BLaER1 treated with 17β-estradiol and CSF1 and Interleukin-3, amounts not matched to agents 10 nM and 100 nM (cell line): Measurements from ENCODE around the gene SMYD5.
A peak's percentile ranks its signal among the peaks of the same experiment; 100 is the strongest.

ENCODE experiments used
- H3K27ac ChIP-seq, 11 experiments: shearing (Covaris generic); formaldehyde crosslinking; 2 replicates each; pipeline ENCODE4 v1.8.1; 2022
- H3K27me3 ChIP-seq, 11 experiments: shearing (Covaris generic); formaldehyde crosslinking; 2 replicates each; pipeline ENCODE4 v1.8.1; 2022
- H3K36me3 ChIP-seq, 11 experiments: shearing (Covaris generic); formaldehyde crosslinking; 2 replicates each; pipeline ENCODE4 v1.8.1; 2022
- H3K4me1 ChIP-seq, 10 experiments: shearing (Covaris generic); formaldehyde crosslinking; 2 replicates each; pipeline ENCODE4 v1.8.1; 2022
- H3K4me2 ChIP-seq, 11 experiments: shearing (Covaris generic); formaldehyde crosslinking; 2 replicates each; pipeline ENCODE4 v1.8.1; 2022
- H3K4me3 ChIP-seq, 10 experiments: shearing (Covaris generic); formaldehyde crosslinking; 2 replicates each; pipeline ENCODE4 v1.8.1; 2022
- H3K9ac ChIP-seq, 11 experiments: shearing (Covaris generic); formaldehyde crosslinking; 2 replicates each; pipeline ENCODE4 v1.8.1; 2022
- H3K9me3 ChIP-seq, 11 experiments: shearing (Covaris generic); formaldehyde crosslinking; replicated peaks in 1 of 11; 2 replicates each; pipeline ENCODE4 v1.8.1; 2022
- H4K20me1 ChIP-seq, 11 experiments: shearing (Covaris generic); formaldehyde crosslinking; 2 replicates each; pipeline ENCODE4 v1.8.1; 2022
- Cebpa-rat ChIP-seq, 11 experiments: shearing (Covaris generic); IDR thresholded peaks; 2 replicates each; pipeline ENCODE4 v1.8.1; 2022

SMYD5 gene

GRCh38 chr2:73239776-73240175 lies 25.7 kb downstream of the SMYD5 start:
- H3K27me3 ChIP-seq: no peaks in the 10 kb centered on the region
- H3K27ac ChIP-seq: no peak overlapping the region
- no peak overlapping the region for H3K4me2 ChIP-seq
- H3K4me1 ChIP-seq: peaks cover 26 to 45% (median 33%) of the 10 kb centered on the region in 10 experiments
- H3K36me3 ChIP-seq: peaks cover 70 to 95% (median 93%) of the 10 kb centered on the region in 11 experiments
- no peak overlapping the region for H3K4me3 ChIP-seq
- H3K9me3 ChIP-seq: no peaks in the 10 kb centered on the region
- no peak for TF ChIP-seq Cebpa-rat (IDR thresholded peaks at IDR 0.05)
- H4K20me1 ChIP-seq: peaks cover 96 to 100% (median 100%) of the 10 kb centered on the region in 11 experiments
- peak overlapping the region in 2 of 11 experiments; percentile 15 to 42; a peak in 2 of 22 replicates for H3K9ac ChIP-seq

- Histone ChIP-seq H3K9ac (0 out of 22 replicates have a peak overlapping the region, but pooled peaks of 1 of the 11 experiments have one; percentile 14), H3K4me2 (no peak overlapping the region), H3K27ac (no peak overlapping the region), H3K27me3 (no peaks in the 10 kb centered on the region), H4K20me1 (peaks cover 78 to 100% (median 100%) of the 10 kb centered on the region in 11 experiments), H3K4me3 (no peak overlapping the region), H3K4me1 (peaks cover 0 to 14% (median 0%) of the 10 kb centered on the region in 10 experiments; a peak in 1 of 20 replicates), H3K36me3 (peaks cover 99 to 100% (median 100%) of the 10 kb centered on the region in 11 experiments), H3K9me3 (no peaks in the 10 kb centered on the region)
- TF ChIP-seq Cebpa-rat (IDR thresholded peaks at IDR 0.05): no peak
Observed at GRCh38 chr2:73243884-73244570, 30.0 kb downstream of the SMYD5 start.

DNA sequence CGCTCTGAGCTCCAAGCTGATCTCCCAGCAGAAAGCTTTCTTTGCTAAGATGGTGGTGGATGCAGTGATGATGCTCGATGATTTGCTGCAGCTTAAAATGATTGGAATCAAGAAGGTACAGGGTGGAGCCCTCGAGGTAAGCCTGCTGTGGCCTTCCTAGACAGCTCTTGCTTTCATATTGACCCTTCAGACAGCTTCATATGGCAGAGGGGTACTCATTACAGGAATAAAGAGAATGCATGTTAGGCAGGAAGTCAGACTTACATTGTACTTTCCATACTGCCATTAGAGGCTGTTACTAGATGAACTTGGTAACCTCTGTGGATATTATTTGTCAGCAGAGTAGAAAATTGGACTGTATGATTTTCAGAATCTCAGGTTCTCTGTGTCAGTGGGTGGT lies 30.5 kb downstream of the SMYD5 start:
- 0 out of 22 replicates have a peak overlapping the region, but pooled peaks of 1 of the 11 experiments have one; percentile 14 for H3K9ac ChIP-seq
- H3K27ac ChIP-seq: no peak overlapping the region
- H3K4me1 ChIP-seq: peaks cover 0 to 8% (median 0%) of the 10 kb centered on the region in 10 experiments; a peak in 1 of 20 replicates
- peaks cover 99 to 100% (median 100%) of the 10 kb centered on the region in 11 experiments for H3K36me3 ChIP-seq
- TF ChIP-seq Cebpa-rat (IDR thresholded peaks at IDR 0.05): no peak
- no peak overlapping the region for H3K4me3 ChIP-seq
- H3K9me3 ChIP-seq: no peaks in the 10 kb centered on the region
- H4K20me1 ChIP-seq: peaks cover 72 to 100% (median 100%) of the 10 kb centered on the region in 11 experiments
- H3K27me3 ChIP-seq: no peaks in the 10 kb centered on the region
- no peak overlapping the region for H3K4me2 ChIP-seq

DNA sequence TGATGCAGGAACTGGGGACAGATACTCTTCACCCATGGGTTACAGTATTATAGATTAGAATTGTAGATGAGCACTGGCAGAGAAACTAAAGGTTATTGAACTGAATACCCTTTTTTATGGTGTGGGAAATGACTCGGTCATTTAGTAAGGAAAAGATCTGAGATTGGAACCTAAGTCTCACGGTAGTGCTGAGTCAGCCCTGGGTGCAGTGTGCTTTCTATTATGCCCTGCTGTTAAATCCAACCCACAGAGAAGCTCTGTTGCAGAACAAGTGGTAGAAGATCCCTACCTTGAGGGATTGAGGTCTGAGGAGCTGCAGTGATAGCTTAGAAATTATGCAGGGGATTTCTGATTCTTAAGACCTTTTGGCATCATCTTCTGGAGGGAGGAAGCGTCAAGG lies 32.8 kb downstream of the SMYD5 start:
- peaks cover 93 to 100% (median 100%) of the 10 kb centered on the region in 11 experiments for H3K36me3 ChIP-seq
- H3K27ac ChIP-seq: no peak overlapping the region
- H3K4me1 ChIP-seq: 0 out of 20 replicates have a peak, but pooled peaks cover 0 to 5% (median 0%) of the 10 kb centered on the region in 10 experiments
- no peaks in the 10 kb centered on the region for H3K9me3 ChIP-seq
- H4K20me1 ChIP-seq: peaks cover 57 to 100% (median 99%) of the 10 kb centered on the region in 11 experiments; a peak in 21 of 22 replicates
- H3K27me3 ChIP-seq: no peaks in the 10 kb centered on the region
- TF ChIP-seq Cebpa-rat (IDR thresholded peaks at IDR 0.05): no peak
- H3K9ac ChIP-seq: no peak overlapping the region
- H3K4me3 ChIP-seq: no peak overlapping the region
- H3K4me2 ChIP-seq: no peak overlapping the region

- TF ChIP-seq Cebpa-rat (IDR thresholded peaks at IDR 0.05): no peak
- H3K9me3 ChIP-seq: no peaks in the 10 kb centered on the region
- no peaks in the 10 kb centered on the region for H3K27me3 ChIP-seq
- no peak overlapping the region for H3K4me3 ChIP-seq
- no peak overlapping the region for H3K27ac ChIP-seq
- H3K4me2 ChIP-seq: no peak overlapping the region
- H3K36me3 ChIP-seq: peaks cover 87 to 100% (median 100%) of the 10 kb centered on the region in 11 experiments
- H3K9ac ChIP-seq: no peak overlapping the region
- H4K20me1 ChIP-seq: peaks cover 35 to 100% (median 99%) of the 10 kb centered on the region in 11 experiments; a peak in 21 of 22 replicates
- H3K4me1 ChIP-seq: peaks cover 2 to 29% (median 13%) of the 10 kb centered on the region in 10 experiments; a peak in 14 of 20 replicates
Observed at GRCh38 chr2:73249636-73250035, 35.6 kb downstream of the SMYD5 start.

DNA sequence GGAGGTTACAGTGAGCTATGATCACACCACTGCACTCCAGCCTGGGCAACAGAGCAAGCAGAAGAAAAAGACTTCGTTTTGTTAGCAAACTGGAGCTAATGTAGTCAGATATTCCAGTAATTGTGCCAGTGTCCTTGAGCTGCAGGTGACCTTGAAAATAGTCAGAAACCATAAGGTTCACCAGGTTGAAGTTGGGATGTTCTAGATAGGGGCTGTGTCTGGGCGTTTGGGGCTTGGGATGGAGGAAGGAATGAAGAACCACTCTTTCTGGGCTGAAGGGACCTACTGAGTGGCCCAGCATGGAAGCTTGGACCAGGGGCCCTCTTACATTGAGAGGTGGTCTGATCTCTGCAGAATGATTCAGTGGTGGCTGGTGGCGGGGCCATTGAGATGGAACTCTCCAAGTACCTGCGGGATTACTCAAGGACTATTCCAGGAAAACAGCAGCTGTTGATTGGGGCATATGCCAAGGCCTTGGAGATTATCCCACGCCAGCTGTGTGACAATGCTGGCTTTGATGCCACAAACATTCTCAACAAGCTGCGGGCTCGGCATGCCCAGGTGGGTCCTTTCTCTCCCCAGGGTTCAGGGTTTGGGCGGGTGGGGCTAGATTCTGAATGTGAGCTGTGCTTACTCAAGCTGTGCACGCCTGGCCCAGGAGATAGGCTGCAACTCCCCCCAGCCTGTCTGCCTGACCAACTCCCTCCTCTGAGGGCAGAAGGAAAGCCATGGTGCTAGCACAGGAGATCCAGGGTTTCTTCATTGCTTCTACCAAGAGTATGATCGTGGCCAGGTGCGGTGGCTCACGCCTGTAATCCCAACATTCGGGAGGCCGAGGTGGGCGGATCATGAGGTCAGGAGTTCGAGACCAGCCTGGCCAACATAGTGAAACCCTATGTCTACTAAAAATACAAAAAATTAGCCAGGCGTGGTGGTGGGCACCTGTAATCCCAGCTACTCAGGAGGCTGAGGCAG lies 37.1 kb downstream of the SMYD5 start:
- H3K9ac ChIP-seq: no peak overlapping the region

GRCh38 chr2:73252238-73253027 lies 38.4 kb downstream of the SMYD5 start:
- Histone ChIP-seq H3K4me3 (no peak overlapping the region), H3K9ac (no peak overlapping the region), H3K9me3 (no peaks in the 10 kb centered on the region), H3K4me1 (peaks cover 11 to 40% (median 28%) of the 10 kb centered on the region in 10 experiments; a peak in 19 of 20 replicates), H3K27me3 (no peaks in the 10 kb centered on the region), H3K27ac (no peak overlapping the region), H3K36me3 (peaks cover 63 to 100% (median 97%) of the 10 kb centered on the region in 11 experiments), H3K4me2 (peak overlapping the region in 2 of 11 experiments; percentile 33 to 39; a peak in 2 of 22 replicates), H4K20me1 (peaks cover 18 to 100% (median 99%) of the 10 kb centered on the region in 11 experiments; a peak in 21 of 22 replicates)
- no peak for TF ChIP-seq Cebpa-rat (IDR thresholded peaks at IDR 0.05)

More for the DNA sequence above, 37.1 kb downstream of the SMYD5 start:
- Histone ChIP-seq H3K4me3 (no peak overlapping the region), H3K27me3 (no peaks in the 10 kb centered on the region), H3K4me2 (no peak overlapping the region), H3K36me3 (peaks cover 76 to 100% (median 100%) of the 10 kb centered on the region in 11 experiments), H3K9me3 (no peaks in the 10 kb centered on the region), H3K27ac (no peak overlapping the region), H3K4me1 (peaks cover 11 to 42% (median 25%) of the 10 kb centered on the region in 10 experiments; a peak in 19 of 20 replicates), H4K20me1 (peaks cover 25 to 100% (median 99%) of the 10 kb centered on the region in 11 experiments; a peak in 21 of 22 replicates)
- no peak for TF ChIP-seq Cebpa-rat (IDR thresholded peaks at IDR 0.05)

- Histone ChIP-seq H3K36me3 (peaks cover 56 to 100% (median 96%) of the 10 kb centered on the region in 11 experiments), H3K9ac (peak overlapping the region in 2 of 11 experiments; percentile 1 to 2; a peak in 1 of 22 replicates), H3K27ac (peak overlapping the region in 3 of 11 experiments; percentile 36 to 44 (median 43); a peak in 6 of 22 replicates), H3K4me2 (peak overlapping the region in 3 of 11 experiments; percentile 33 to 41 (median 39); a peak in 6 of 22 replicates), H3K4me1 (peaks cover 19 to 50% (median 36%) of the 10 kb centered on the region in 10 experiments), H3K4me3 (no peak overlapping the region), H3K27me3 (no peaks in the 10 kb centered on the region), H3K9me3 (no peaks in the 10 kb centered on the region), H4K20me1 (peaks cover 18 to 100% (median 99%) of the 10 kb centered on the region in 11 experiments; a peak in 21 of 22 replicates)
- TF ChIP-seq Cebpa-rat (IDR thresholded peaks at IDR 0.05): no peak
Observed at GRCh38 chr2:73253400-73253799, 39.4 kb downstream of the SMYD5 start.
